Testis (tissue), 2 donors: ENCODE results near the gene TMEM178B.

ENCODE experiments used
- POLR2A ChIP-seq: fragments of 450-650 bp; IDR thresholded peaks from one replicate; pipeline ENCODE4 v1.6.1; 2017; ENCODE audit warnings: antibody characterized with exemption, mild to moderate bottlenecking, moderate library complexity
- TF ChIP-seq, protein P1 (sequence below), 3 experiments: fragments of 450-650 bp in 2 of 3; fragments of 200-600 bp in 1 of 3; sonication (generic) in 1 of 3; IDR thresholded peaks; one replicate each; pipeline ENCODE4 v1.5.1; 2016 to 2019; ENCODE audit warnings: antibody characterized with exemption in 3 of 3, mild to moderate bottlenecking in 2 of 3, moderate library complexity in 1 of 3

DNA sequence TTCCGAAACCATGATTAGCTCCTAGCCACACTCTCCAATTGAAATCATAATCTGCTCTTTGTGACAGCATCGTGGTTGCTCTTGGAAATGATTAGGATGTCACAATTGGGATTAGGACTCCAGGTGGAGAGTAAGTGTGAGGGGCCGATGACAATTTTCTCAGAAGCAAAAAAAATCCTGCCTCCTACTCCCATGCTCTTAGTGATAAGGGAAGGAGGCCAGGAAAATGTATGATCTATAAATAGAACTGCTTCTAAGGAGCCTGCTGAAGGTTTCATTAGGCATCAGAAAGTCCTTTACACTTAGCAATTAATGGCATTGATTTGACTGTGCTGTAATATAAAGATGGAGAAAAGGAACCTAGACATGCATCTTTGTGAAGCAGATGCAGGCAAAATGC is 251.0 kb downstream of the TMEM178B start:
- no peak for TF ChIP-seq POLR2A
- TF ChIP-seq, protein P1, sequence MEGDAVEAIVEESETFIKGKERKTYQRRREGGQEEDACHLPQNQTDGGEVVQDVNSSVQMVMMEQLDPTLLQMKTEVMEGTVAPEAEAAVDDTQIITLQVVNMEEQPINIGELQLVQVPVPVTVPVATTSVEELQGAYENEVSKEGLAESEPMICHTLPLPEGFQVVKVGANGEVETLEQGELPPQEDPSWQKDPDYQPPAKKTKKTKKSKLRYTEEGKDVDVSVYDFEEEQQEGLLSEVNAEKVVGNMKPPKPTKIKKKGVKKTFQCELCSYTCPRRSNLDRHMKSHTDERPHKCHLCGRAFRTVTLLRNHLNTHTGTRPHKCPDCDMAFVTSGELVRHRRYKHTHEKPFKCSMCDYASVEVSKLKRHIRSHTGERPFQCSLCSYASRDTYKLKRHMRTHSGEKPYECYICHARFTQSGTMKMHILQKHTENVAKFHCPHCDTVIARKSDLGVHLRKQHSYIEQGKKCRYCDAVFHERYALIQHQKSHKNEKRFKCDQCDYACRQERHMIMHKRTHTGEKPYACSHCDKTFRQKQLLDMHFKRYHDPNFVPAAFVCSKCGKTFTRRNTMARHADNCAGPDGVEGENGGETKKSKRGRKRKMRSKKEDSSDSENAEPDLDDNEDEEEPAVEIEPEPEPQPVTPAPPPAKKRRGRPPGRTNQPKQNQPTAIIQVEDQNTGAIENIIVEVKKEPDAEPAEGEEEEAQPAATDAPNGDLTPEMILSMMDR (IDR thresholded peaks at IDR 0.05), result no peak
